22Rv1 (cell line): ENCODE results near the gene TMEM178B.
"Not testable (repeated sequence)": the region's sequence is repeated elsewhere in the genome, so short reads cannot be mapped to it uniquely, and the experiment has no call there.

Experiments
- CTCF ChIP-seq: fragments of 450-650 bp; IDR thresholded peaks from 2 replicates; pipeline ENCODE4 v1.5.1; 2017; ENCODE audit warnings: mild to moderate bottlenecking
- ZFX ChIP-seq: fragments of 450-650 bp; IDR thresholded peaks from 2 replicates; pipeline ENCODE4 v1.6.1; 2017; ENCODE audit warnings: antibody characterized with exemption, borderline replicate concordance

- TF ChIP-seq CTCF, ZFX: not testable (repeated sequence)
Observed at GRCh38 chr7:141032539-141033323, 41.1 kb upstream of the TMEM178B start.
